Measurements from ENCODE around the gene MED12L.

DNA sequence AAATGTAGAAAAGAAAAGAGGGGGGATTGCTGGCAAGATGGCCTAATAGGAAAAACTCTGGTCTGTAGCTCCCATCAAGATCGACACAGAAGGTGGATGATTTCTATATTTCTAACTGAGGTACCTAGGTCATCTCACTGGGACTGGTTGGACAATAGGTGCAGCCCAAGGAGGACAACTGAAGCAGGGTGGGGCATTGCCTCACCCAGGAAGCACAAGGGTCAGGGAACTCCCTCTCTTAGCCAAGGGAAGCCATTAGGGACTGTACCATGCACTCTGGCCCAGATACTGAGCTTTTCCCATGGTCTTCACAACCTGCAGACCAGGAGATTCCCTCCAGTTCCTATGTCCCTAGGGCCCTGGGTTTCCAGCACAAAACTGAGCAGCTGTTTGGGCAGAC, 398.0 kb downstream of the MED12L start:
- TF ChIP-seq, protein P1, sequence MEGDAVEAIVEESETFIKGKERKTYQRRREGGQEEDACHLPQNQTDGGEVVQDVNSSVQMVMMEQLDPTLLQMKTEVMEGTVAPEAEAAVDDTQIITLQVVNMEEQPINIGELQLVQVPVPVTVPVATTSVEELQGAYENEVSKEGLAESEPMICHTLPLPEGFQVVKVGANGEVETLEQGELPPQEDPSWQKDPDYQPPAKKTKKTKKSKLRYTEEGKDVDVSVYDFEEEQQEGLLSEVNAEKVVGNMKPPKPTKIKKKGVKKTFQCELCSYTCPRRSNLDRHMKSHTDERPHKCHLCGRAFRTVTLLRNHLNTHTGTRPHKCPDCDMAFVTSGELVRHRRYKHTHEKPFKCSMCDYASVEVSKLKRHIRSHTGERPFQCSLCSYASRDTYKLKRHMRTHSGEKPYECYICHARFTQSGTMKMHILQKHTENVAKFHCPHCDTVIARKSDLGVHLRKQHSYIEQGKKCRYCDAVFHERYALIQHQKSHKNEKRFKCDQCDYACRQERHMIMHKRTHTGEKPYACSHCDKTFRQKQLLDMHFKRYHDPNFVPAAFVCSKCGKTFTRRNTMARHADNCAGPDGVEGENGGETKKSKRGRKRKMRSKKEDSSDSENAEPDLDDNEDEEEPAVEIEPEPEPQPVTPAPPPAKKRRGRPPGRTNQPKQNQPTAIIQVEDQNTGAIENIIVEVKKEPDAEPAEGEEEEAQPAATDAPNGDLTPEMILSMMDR (IDR thresholded peaks at IDR 0.05), result no peak
- TF ChIP-seq POLR2A (IDR thresholded peaks at IDR 0.05), result no peak
- no peak for TF ChIP-seq EP300 (IDR thresholded peaks at IDR 0.05)

Measured in gastroesophageal sphincter (tissue), 3 donors.